GM18507 (cell line): ENCODE results near the gene LTA.
"Not testable (repeated sequence)": the region's sequence is repeated elsewhere in the genome, so short reads cannot be mapped to it uniquely, and the experiment has no call there.

Experiments
- DNase-seq: peaks from one replicate; pipeline ENCODE4 v3.0.0; 2011; ENCODE audit warnings: low read depth; ENCODE audit not compliant: insufficient read length; ENCODE audit errors: extremely low spot score
- FAIRE-seq: peaks from 2 replicates; lab custom pipeline; 2011; peaks lifted over from hg19 to GRCh38; lab: Jason Lieb, UNC

Gene LTA

DNA sequence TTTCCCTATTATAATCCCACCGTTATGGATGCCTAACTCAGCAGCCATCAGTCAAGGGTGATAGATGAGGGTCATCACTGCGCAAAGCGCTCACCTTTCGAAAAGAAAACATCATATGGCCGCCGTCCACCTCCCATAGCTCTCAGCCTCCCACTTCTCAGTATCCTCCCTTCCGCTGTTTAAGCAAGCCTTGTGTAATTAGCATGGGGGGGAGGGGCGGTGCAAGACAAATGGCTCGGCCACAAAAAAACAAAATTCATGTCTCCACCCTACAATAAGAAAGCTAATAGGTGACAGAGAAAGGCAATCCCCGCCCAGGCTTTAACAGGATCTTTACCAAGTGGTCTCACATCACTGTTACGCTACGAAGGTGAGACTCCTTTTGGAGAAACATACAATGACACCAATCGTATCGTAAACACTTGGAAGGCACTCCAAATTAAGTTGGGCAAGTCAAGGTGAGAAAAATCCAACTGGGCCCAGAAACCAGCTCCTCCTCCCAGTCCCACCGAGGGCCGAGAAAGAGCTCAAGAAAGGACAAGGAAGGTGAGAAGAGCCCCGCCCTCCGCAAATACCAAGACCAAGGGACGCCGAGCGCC is 30.9 kb upstream of the LTA start:
- FAIRE-seq (no peak), DNase-seq (no peak)

- peak; percentile 93 for FAIRE-seq
Measured at GRCh38 chr6:31541658-31542521, 30.2 kb upstream of the LTA start, which contains the start of gene DDX39B. TSS of gene DDX39B (minus strand) at chr6:31542003. CDS start at chr6:31540532, 1,471 bp downstream.

DNA sequence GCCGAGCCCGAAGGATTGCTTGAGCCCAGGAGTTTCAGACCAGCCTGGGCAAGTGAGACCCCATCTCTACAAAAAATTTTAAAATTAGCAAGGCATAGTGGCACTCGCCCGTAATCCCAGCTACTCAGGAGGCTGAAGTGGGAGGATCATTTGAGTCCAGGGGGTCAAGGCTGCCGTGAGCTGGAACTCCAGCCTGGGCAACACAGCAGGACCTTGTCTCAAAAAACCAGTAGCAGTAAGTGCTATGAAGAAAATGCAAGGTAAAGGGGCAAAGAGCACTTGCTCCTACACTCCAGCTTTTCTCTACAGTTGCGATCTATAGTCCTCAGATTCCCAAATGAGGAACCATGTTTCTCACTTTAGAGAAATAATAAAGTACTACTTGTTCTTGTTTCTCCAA is 28.4 kb upstream of the LTA start:
- DNase-seq, result no peak
- no peak for FAIRE-seq

More at GRCh38 chr6:31541658-31542521, 30.2 kb upstream of the LTA start, which contains the start of gene DDX39B:
- DNase-seq, result peak; percentile 77

DNA sequence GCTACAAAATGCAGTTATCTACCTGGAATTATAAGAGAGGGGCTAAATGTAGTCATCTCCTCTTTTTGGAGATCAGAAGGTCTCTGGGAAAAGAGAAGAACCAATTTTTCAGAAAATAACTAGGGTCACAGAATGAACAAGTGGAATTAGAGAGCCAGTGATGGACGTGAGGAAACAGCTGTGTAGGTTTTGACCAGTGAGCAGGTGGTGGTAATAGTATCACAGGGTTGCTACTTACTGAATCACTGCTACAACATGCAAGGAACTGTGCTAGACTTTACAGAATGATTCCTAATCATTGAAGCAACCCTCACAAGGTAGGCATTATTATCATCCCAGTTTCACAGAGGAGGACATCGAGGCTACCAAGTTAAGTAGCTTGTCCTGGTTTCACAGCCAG is 27.4 kb upstream of the LTA start:
- DNase-seq, result no peak
- no peak for FAIRE-seq

- no peak for DNase-seq
- FAIRE-seq, result no peak
Measured at GRCh38 chr6:31545291-31545690, 26.8 kb upstream of the LTA start.

DNA sequence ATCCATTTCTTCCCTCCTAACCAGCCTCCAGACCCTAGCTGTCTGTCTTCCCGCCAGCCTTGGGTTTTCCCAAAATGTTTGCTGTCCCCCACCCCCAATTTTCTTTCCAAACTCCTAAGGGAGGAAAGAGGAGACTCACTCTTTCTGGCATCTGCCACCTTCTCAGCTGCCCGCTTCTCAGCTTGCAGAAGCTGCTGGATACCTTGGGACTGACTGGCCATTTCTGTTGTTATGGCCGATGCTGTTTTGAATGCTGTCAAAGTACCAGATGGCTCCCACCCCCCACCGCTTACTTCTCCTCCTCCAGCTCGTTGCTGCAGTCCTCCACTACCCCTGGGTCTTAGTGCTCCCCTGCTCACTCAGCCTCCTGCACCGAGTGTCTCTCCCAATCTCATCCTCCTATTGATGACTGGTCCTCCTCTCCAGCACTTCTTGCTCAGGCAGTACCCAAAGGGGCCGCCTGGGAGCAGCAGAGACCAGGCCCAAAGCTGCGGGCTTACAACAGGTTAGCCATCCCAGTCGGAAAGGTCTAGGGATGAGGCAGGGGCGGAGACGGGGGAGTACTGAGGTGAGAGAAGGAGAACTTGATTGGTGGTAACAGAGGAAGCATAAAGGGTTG is 25.6 kb upstream of the LTA start, which contains the start of gene ATP6V1G2:
TSS of gene ATP6V1G2 (minus strand) at position 270 of the 619 bp plus-strand sequence. CDS start at position 221, 49 bp downstream.
- DNase-seq, result no peak
- FAIRE-seq, result peak; percentile 78

DNA sequence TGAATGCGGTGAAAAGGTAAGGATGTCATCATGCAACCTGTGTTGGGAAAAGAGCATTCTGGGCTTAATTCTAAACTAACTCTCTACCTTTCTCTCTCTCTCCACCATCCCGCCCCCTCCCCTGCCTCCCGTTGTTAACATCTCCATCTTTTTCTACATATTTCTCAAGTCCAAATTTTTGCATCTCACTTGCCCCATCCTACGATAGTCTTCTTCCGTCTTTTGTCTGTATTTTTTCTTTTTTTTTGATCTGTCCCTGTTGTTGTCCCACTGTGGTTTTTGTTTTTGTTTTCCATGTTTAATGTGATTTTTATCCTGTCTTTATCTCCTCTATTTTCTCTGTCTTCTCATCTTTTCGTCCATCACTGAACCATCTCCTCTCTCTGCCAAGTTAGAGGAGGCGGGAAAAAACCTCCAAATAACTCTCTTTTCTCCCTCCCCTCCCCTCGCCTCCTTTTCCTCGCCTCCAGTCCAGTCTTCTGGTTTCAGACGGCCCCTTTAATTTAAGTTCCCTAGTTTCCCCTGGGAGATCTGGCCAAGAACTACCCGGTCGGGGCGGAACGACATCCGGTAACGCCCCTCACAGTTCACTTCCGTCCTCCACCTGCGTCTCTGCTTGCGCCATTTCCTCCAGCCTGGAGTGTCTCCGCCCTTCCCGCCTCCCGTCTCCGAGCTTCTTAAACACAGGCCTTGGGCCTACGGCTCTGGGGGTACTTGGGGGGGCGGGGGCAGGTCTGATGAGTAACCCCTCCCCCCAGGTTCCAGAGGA is 24.9 kb upstream of the LTA start, which contains the start of gene NFKBIL1:
TSS of gene NFKBIL1 (plus strand) at position 651 of the 769 bp plus-strand sequence. CDS start at position 738, 87 bp downstream.
- DNase-seq, result peak; percentile 69
- FAIRE-seq, result peak; percentile 98

DNA sequence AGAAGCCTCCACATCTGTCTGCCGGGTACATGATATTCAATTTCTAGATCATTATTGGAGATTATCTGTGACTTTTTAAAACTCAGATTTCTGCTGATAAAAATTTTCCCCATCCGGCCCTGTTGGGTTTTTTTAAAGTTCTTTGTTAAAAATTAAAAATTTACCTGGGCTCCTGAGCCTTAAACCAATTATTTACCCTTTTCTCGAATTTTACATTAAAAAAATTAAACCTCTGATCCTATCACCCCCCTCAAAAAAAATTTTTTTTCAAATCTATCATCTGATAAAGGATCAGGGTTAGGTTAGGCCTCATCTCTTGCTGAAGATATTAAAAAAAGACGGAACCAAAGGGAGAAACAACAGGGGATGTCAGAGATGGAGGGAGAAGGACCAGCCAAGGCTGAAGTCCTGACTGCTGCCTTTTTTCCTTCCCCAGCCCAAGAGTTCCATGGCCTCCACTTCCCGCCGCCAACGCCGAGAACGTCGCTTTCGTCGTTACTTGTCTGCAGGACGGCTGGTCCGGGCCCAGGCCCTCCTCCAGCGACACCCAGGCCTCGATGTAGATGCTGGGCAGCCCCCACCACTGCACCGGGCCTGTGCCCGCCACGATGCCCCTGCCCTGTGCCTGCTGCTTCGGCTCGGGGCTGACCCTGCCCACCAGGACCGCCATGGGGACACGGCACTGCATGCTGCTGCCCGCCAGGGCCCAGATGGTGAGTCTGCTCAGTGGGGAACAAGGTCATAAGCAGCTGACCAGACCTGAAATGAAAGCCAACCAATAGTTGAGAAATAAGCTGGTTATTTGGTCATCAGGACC is 24.2 kb upstream of the LTA start:
- FAIRE-seq, result no peak
- DNase-seq, result no peak

GRCh38 chr6:31548544-31548873 is 23.6 kb upstream of the LTA start:
- FAIRE-seq (no peak), DNase-seq (no peak)

- not testable (repeated sequence) for DNase-seq
- peak; percentile 85 for FAIRE-seq
Measured at GRCh38 chr6:31551371-31551770, 20.7 kb upstream of the LTA start.

- FAIRE-seq (peak; percentile 73), DNase-seq (no peak)
Measured at GRCh38 chr6:31556307-31556706, 15.8 kb upstream of the LTA start.

DNA sequence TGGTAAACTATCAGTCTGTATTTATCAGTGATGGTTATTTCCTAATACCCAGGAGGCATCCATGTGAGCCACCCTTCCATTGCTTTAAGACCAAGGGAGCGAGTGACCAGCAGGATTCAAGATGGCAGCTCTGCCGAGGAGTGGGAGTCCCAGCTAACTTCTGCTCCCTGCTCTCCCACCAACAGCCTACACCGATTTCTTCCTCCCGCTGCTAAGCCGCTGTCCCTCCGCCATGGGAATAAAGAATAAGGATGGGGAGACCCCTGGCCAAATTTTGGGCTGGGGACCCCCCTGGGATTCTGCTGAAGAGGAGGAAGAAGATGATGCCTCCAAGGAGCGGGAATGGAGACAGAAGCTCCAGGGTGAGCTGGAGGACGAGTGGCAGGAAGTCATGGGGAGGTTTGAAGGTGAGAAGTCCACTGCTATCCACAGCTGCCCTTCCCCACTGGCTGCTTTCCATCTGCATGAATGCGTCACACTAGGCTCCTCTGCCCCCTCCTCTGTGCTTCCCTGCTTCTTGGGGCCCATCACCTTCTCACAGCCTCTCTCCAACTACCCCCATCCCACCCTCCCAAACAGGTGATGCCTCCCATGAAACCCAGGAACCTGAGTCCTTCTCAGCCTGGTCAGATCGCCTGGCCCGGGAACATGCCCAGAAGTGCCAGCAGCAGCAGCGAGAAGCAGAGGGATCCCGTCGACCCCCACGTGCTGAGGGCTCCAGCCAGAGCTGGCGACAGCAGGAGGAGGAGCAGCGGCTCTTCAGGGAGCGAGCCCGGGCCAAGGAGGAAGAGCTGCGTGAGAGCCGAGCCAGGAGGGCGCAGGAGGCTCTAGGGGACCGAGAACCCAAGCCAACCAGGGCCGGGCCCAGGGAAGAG is 14.4 kb upstream of the LTA start:
- DNase-seq (no peak), FAIRE-seq (no peak)

GRCh38 chr6:31558318-31558625 is 13.8 kb upstream of the LTA start:
- FAIRE-seq, result no peak
- DNase-seq, result no peak

DNA sequence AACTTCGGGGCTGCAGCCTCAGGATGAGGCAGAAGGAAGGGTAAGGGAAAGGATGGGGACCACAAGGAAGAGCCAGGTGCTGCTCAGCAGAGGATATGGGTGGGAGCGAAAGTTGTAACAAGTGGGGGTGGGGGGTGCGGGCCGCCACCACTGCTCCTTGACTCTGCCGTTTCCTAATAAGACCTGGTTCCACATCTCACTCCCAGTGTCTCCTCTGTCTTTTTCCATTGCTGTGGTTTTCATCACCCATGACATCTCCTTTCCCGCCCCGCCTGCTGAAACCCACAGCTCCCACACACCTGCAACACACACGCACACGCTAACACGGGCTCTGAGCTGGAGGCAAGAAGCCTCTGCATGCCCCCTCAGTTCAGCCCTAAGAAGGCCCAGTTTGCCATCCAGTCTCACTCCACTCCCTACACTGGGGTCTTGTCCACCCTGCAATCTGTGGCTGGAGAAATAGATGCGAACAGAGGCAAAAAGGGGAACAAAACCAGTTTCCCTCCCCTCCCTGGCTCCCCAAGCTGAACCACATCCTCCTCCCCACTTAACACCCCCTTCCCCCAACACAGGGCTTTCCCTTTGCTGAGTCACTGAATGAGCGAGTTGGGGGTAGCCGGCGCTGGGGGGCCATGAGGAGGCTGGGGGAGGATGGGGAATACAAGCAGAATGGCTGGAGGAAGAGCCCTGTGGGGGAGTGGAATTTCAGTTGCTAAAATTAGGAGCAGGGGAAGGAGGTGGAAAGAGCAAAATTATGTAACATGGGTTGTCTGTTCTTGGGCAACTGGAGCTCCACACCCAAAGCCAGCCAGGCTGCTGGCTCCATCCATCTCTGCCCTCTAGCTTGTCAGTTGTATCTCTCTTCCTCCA is 13.2 kb upstream of the LTA start:
- FAIRE-seq (peak; percentile 95), DNase-seq (no peak)

DNA sequence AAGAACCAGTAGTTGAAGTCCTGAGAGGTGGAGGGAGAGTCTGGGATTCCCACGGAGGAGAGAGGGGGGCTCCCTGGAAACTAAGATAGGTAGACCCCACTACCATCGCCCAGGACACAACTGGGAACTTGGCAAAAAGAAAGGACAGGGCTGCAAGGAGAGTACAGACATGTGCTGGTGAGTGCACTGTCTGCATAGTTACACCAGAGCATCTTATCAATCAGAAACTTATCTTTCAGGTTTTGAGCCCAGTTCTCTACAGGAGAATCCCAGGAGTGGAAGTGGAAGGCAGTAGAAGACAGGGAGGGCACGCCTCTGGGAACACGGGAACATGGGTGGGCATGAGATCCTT is 12.5 kb upstream of the LTA start:
- FAIRE-seq (no peak), DNase-seq (no peak)

GRCh38 chr6:31559958-31560696 is 12.0 kb upstream of the LTA start:
- FAIRE-seq, result peak; percentile 98
- no peak for DNase-seq

GRCh38 chr6:31560697-31561058 is 11.4 kb upstream of the LTA start:
- FAIRE-seq (no peak), DNase-seq (no peak)
